ENCODE results near the gene EPB41L5.
A peak's percentile ranks its signal among the peaks of the same experiment; 100 is the strongest.

Gene EPB41L5

GRCh38 chr2:120227111-120227991 is 214.5 kb downstream of the EPB41L5 start:
- peak; percentile 69 for DNase-seq

GRCh38 chr2:120228503-120228902 is 215.6 kb downstream of the EPB41L5 start:
- DNase-seq: no peak
